Measurements from ENCODE around the gene DEXI. TPM values are rescaled to one million over a fixed set of nuclear protein-coding genes. Genes with fewer than 3 reads are reported as not detected.

DEXI gene
- total and polyA plus RNA-seq, 2 of the 13 experiments (the other 11 are each of a cell fraction or from before 2014, with no cell fraction given) = 51.5 to 70.4 TPM

DNA sequence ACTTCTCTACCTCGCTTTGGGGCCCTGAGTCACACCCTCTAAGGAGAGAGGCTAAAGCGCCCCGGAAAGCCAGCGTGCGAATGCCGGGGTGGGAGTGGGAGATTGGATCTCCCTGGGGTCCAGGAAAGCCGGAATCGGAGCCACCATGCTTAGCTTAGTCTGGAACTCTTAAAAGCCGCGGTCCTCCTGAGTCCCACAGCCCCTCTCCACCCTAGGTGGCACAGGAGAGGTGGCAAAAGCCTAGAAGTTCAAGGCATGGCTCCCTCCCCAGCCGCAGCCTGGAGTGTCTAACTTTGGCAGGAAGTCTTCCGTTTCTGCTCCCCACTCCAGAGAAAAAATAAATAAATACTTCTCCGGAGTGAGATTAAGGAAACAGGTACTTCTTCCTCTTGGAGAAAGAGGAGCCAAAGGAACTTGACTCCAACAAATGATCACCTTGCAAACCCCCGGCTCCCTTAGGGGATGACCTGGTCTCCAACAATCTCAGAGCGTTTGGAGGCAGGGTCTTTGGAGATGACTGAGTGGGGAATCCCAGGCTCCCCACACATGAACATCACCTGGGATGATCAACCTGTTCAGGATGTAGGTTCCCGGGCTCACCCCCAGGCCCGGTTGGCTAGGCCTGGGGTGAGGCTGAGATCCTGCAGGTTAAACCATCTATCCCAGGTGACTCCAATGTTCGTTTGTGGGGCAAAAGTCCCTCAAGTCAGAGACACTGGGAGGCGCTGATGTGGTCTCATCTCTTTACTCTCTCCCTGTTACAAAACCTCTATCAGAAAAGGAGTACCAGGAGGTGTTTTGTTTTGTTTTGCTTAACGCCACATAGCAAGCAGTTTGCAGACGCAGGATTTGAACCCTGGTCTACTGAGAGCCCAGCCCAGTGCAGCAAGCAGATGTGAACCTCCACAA lies 62.3 kb downstream of the DEXI start:
- CTCF ChIA-PET (ENCODE audit: low intra/inter-chr PET ratio, low total read pairs) = no interaction called here
- Histone ChIP-seq H3K4me1 (ENCODE audit: insufficient read depth, low read length) (no peaks in the 10 kb centered on the region), H3K27ac (ENCODE audit: extremely low read length, insufficient read depth, low read length) (no peak overlapping the region), H3K4me3 (replicated peaks in 1 of 3; ENCODE audit: insufficient read depth in 1 of 3, low read depth in 2 of 3, low read length in 3 of 3) (no peak overlapping the region), H3K9me3 (ENCODE audit: low read length) (no peaks in the 10 kb centered on the region), H4K20me1 (ENCODE audit: insufficient read depth, low read length) (no peaks in the 10 kb centered on the region), H3K27me3 (ENCODE audit: control insufficient read depth in 1 of 2, insufficient read depth in 2 of 2, low read length in 2 of 2) (peaks cover 8 to 44% of the 10 kb centered on the region in 2 experiments; a peak in 4 of 5 replicates), H3K36me3 (replicated peaks in 1 of 2; ENCODE audit: control insufficient read depth in 1 of 2, insufficient read depth in 2 of 2, low read length in 2 of 2) (no peaks in the 10 kb centered on the region), H3K4me2 (ENCODE audit: low read depth, low read length) (no peak overlapping the region), H3K9ac (ENCODE audit: insufficient read depth, low read depth, low read length) (no peak overlapping the region), H3K79me2 (ENCODE audit: insufficient read depth, low read length) (no peaks in the 10 kb centered on the region), H2AFZ (ENCODE audit: low read length) (no peak overlapping the region)
- WGBS (ENCODE audit: low lambda C conversion rate) = 64% methylated on average over 21 of the region's 21 CpGs
- DNase-seq (ENCODE audit: low spot score) (no peak), ATAC-seq (no peak), FAIRE-seq (no peak)
- intact Hi-C loops (cut with micrococcal nuclease; ENCODE audit: unreplicated experiment) (no loop called here), in situ Hi-C loops (cut with HindIII; ENCODE audit: extremely low pct_ligation_motif_present, low pct_unique_long_range_greater_than_20kb) (no loop called here)
- no TSS peak for BruUV-seq (replicated peaks)
- TF ChIP-seq ZNF136 (CRISPR knock-in tag; IDR thresholded peaks at IDR 0.05; ENCODE audit: low read depth) (no peak), TMF1 (CRISPR knock-in tag; IDR thresholded peaks at IDR 0.05; ENCODE audit: low read depth) (no peak), NFKBIZ (CRISPR knock-in tag; IDR thresholded peaks at IDR 0.05) (no peak), ZIK1 (CRISPR knock-in tag; IDR thresholded peaks at IDR 0.05; ENCODE audit: borderline replicate concordance, low read depth) (no peak), ZSCAN31 (CRISPR knock-in tag; IDR thresholded peaks at IDR 0.05; ENCODE audit: low read depth) (no peak), KLF9 (CRISPR knock-in tag; IDR thresholded peaks at IDR 0.05; ENCODE audit: low read depth) (no peak), TRIM24 (CRISPR knock-in tag; IDR thresholded peaks at IDR 0.05) (no peak), ASH2L (IDR thresholded peaks at IDR 0.05; ENCODE audit: insufficient read length, low read depth, low read length) (no peak), HNRNPK (IDR thresholded peaks at IDR 0.05; ENCODE audit: low read depth, low read length, poor library complexity, severe bottlenecking) (no peak)
- TF ChIP-seq, protein P1, sequence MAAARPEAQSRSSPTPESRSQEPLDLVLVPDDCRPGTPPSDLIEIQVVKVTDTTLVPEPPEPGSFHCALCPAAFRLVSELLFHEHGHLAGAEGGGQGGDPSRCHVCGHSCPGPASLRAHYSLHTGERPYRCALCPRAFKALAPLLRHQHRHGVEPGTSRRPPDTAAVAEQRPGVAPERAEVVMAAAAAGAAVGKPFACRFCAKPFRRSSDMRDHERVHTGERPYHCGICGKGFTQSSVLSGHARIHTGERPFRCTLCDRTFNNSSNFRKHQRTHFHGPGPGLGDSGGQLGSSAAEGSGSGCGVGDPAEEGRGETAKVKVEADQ (CRISPR knock-in tag; IDR thresholded peaks at IDR 0.05; ENCODE audit: borderline replicate concordance) = no peak
- POLR2A ChIA-PET = interaction anchor here (0.9 kb wide), 1 partner anchor 136 kb away, joined by 3 read pairs; the partner anchor contains the start of gene NUBP1
